K562 (cell line): ENCODE data around the gene LRRC43. TPM values are rescaled to one million over a fixed set of nuclear protein-coding genes. Genes with fewer than 3 reads are reported as not detected.

ENCODE experiments used
- CBX3 ChIP-seq, 2 experiments: IDR thresholded peaks; 1 replicate in 1 of 2; 2 replicates in 1 of 2; pipeline ENCODE4 v1.6.1; 2012; ENCODE audit warnings: inconsistent platforms in 2 of 2, low read length in 2 of 2, borderline replicate concordance in 1 of 2, control low read depth in 1 of 2
- NCOA1 ChIP-seq: fragments of 450-650 bp; IDR thresholded peaks from 2 replicates; pipeline ENCODE4 v1.6.1; 2016; ENCODE audit warnings: low read depth
- RB1 ChIP-seq: fragments of 450-650 bp; IDR thresholded peaks from 2 replicates; pipeline ENCODE4 v1.6.1; 2017; ENCODE audit warnings: low read depth, mild to moderate bottlenecking
- SMARCA5 ChIP-seq: fragments of 450-650 bp; IDR thresholded peaks from 2 replicates; pipeline ENCODE4 v1.6.1; 2016
- TOE1 ChIP-seq, 2 experiments: fragments of 450-650 bp in 1 of 2; sonication (generic) in 1 of 2; formaldehyde crosslinking in 1 of 2; IDR thresholded peaks; 2 replicates each; pipeline versions ENCODE4 v1.7.1 to v1.8.0; 2016 to 2022; ENCODE audit warnings: borderline replicate concordance in 2 of 2, mild to moderate bottlenecking in 2 of 2, antibody characterized with exemption in 1 of 2, inconsistent platforms in 1 of 2, low read depth in 1 of 2, missing genetic modification reagents in 1 of 2, moderate library complexity in 1 of 2
- ZFX ChIP-seq: sonication (generic); formaldehyde crosslinking; IDR thresholded peaks from 2 replicates; pipeline ENCODE4 v1.8.0; 2022; ENCODE audit warnings: mild to moderate bottlenecking, missing genetic modification reagents, moderate library complexity
- ZNF431 ChIP-seq: sonication (generic); formaldehyde crosslinking; IDR thresholded peaks from 2 replicates; pipeline ENCODE4 v1.8.0; 2022; ENCODE audit warnings: mild to moderate bottlenecking, missing genetic modification reagents
- polyA plus RNA-seq, 8 experiments: library from polyadenylated mRNA; depleted of rRNA in 4 of 8; stranded (reverse) in 5 of 8; unstranded in 3 of 8; fragments of >200 nt; fragmentation: Nextera tagmentation in 2 of 8; fragmentation: Illumina TruSeq in 1 of 8; extraction: Ambion mirVana in 2 of 8; extraction: Trizol in 1 of 8; gene quantifications; 2 replicates each; pipeline versions ENCODE4 v1.2.1 to v1.2.3, GENCODE V29; 2011 to 2014; ENCODE audit warnings: inconsistent platforms in 1 of 8, missing spikeins in 1 of 8
- total RNA-seq, 7 experiments: library from RNA; depleted of rRNA in 6 of 7; stranded (reverse); fragments of >200 nt in 6 of 7; fragmentation: Illumina TruSeq in 2 of 7; extraction: Trizol in 2 of 7; gene quantifications; 2 replicates each; pipeline versions ENCODE4 v1.2.1 to v1.2.3, GENCODE V29; 2011 to 2021; ENCODE audit warnings: low replicate concordance in 1 of 7
- TF ChIP-seq, protein P1 (sequence below): sonication (generic); formaldehyde crosslinking; IDR thresholded peaks from 2 replicates; pipeline ENCODE4 v1.8.0; 2022; ENCODE audit warnings: mild to moderate bottlenecking, missing genetic modification reagents
- TF ChIP-seq, protein P2 (sequence below): fragments of 250-450 bp; sonication (Bioruptor Pico); IDR thresholded peaks from 2 replicates; pipeline ENCODE4 v1.4.0; 2020; ENCODE audit warnings: mild to moderate bottlenecking
- TF ChIP-seq, protein P3 (sequence below): fragments of 250-450 bp; sonication (Bioruptor Pico); IDR thresholded peaks from 2 replicates; pipeline ENCODE4 v1.8.0; 2022; ENCODE audit warnings: inconsistent platforms, mild to moderate bottlenecking, moderate library complexity, borderline replicate concordance
- TF ChIP-seq, protein P4 (sequence below), 3 experiments: IDR thresholded peaks in 2 of 3; conservative IDR thresholded peaks in 1 of 3; 2 replicates each; pipeline ENCODE4 v1.5.1; 2011 to 2012; ENCODE audit warnings: low read length in 3 of 3, mild to moderate bottlenecking in 3 of 3, control low read depth in 2 of 3, improper control_type of control experiment in 1 of 3, inconsistent platforms in 1 of 3, low read depth in 1 of 3, mixed read lengths in 1 of 3, moderate library complexity in 1 of 3; ENCODE audit not compliant: insufficient read depth in 2 of 3

The LRRC43 gene
- total and polyA plus RNA-seq, 9 of the 15 experiments (the other 6 are each of a cell fraction or from before 2014, with no cell fraction given), result 0.19 TPM; not detected in 8

DNA sequence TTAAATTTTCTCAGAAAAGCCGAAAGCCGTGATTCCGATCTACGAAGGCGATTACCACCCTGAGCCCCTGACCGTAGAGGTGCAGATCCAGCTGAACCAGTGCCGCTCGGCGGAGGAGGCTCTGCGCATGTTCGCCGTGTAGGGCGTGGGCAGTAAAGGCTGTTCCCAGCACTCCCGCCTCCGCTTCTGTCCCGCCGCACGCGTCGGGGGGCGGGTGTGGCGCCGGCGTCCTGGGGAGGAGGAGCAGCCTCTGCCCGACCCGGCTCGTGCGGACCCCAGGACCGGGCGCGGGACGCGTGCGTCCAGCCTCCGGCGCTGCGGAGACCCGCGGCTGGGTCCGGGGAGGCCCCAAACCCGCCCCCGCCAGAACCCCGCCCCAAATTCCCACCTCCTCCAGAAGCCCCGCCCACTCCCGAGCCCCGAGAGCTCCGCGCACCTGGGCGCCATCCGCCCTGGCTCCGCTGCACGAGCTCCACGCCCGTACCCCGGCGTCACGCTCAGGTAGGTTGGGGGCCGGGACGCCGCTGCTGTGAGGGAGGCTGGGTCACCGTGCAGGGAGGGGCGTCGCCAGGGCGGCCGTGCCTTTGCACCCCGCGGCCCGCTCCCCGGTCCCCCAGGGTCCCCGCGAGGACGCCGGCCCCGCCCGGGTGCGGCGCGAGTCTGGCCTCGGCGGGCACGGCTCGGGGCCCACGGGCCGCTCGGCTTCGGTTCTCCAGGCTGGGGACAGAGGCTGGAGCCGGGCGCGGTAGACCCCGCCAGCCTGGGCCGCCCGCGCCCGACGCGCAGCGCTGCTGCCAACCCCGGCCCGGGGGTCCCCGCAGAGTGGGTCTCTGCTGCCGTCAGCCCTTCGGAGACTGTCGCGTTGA, 20.6 kb downstream of the LRRC43 start, which contains the start of gene B3GNT4 (continued):
- TF ChIP-seq, protein P1, sequence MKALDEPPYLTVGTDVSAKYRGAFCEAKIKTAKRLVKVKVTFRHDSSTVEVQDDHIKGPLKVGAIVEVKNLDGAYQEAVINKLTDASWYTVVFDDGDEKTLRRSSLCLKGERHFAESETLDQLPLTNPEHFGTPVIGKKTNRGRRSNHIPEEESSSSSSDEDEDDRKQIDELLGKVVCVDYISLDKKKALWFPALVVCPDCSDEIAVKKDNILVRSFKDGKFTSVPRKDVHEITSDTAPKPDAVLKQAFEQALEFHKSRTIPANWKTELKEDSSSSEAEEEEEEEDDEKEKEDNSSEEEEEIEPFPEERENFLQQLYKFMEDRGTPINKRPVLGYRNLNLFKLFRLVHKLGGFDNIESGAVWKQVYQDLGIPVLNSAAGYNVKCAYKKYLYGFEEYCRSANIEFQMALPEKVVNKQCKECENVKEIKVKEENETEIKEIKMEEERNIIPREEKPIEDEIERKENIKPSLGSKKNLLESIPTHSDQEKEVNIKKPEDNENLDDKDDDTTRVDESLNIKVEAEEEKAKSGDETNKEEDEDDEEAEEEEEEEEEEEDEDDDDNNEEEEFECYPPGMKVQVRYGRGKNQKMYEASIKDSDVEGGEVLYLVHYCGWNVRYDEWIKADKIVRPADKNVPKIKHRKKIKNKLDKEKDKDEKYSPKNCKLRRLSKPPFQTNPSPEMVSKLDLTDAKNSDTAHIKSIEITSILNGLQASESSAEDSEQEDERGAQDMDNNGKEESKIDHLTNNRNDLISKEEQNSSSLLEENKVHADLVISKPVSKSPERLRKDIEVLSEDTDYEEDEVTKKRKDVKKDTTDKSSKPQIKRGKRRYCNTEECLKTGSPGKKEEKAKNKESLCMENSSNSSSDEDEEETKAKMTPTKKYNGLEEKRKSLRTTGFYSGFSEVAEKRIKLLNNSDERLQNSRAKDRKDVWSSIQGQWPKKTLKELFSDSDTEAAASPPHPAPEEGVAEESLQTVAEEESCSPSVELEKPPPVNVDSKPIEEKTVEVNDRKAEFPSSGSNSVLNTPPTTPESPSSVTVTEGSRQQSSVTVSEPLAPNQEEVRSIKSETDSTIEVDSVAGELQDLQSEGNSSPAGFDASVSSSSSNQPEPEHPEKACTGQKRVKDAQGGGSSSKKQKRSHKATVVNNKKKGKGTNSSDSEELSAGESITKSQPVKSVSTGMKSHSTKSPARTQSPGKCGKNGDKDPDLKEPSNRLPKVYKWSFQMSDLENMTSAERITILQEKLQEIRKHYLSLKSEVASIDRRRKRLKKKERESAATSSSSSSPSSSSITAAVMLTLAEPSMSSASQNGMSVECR, result peak; percentile 67
- TF ChIP-seq, protein P2, sequence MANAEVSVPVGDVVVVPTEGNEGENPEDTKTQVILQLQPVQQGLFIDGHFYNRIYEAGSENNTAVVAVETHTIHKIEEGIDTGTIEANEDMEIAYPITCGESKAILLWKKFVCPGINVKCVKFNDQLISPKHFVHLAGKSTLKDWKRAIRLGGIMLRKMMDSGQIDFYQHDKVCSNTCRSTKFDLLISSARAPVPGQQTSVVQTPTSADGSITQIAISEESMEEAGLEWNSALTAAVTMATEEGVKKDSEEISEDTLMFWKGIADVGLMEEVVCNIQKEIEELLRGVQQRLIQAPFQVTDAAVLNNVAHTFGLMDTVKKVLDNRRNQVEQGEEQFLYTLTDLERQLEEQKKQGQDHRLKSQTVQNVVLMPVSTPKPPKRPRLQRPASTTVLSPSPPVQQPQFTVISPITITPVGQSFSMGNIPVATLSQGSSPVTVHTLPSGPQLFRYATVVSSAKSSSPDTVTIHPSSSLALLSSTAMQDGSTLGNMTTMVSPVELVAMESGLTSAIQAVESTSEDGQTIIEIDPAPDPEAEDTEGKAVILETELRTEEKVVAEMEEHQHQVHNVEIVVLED (CRISPR knock-in tag), result peak; percentile 56
- TF ChIP-seq, protein P3, sequence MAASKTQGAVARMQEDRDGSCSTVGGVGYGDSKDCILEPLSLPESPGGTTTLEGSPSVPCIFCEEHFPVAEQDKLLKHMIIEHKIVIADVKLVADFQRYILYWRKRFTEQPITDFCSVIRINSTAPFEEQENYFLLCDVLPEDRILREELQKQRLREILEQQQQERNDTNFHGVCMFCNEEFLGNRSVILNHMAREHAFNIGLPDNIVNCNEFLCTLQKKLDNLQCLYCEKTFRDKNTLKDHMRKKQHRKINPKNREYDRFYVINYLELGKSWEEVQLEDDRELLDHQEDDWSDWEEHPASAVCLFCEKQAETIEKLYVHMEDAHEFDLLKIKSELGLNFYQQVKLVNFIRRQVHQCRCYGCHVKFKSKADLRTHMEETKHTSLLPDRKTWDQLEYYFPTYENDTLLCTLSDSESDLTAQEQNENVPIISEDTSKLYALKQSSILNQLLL (CRISPR knock-in tag), result no peak
- TF ChIP-seq ZFX (CRISPR knock-in tag) (peak; percentile 59), RB1 (peak; percentile 72; the same call in 1 of the 2 replicates), NCOA1 (no peak), TOE1 (IDR thresholded peaks at IDR 0.05; ENCODE audit: borderline replicate concordance) (no peak), TOE1 (CRISPR knock-in tag; IDR thresholded peaks at IDR 0.05; ENCODE audit: borderline replicate concordance, low read depth) (no peak), SMARCA5 (no peak), ZNF431 (CRISPR knock-in tag) (peak; percentile 44; the same call in 1 of the 2 replicates), CBX3 (IDR thresholded peaks at IDR 0.05; ENCODE audit: borderline replicate concordance in 1 of 2, low read length in 2 of 2) (peak in 1 of 2 experiments; percentile 25; a peak in 1 of 3 replicates)
- TF ChIP-seq, protein P4, sequence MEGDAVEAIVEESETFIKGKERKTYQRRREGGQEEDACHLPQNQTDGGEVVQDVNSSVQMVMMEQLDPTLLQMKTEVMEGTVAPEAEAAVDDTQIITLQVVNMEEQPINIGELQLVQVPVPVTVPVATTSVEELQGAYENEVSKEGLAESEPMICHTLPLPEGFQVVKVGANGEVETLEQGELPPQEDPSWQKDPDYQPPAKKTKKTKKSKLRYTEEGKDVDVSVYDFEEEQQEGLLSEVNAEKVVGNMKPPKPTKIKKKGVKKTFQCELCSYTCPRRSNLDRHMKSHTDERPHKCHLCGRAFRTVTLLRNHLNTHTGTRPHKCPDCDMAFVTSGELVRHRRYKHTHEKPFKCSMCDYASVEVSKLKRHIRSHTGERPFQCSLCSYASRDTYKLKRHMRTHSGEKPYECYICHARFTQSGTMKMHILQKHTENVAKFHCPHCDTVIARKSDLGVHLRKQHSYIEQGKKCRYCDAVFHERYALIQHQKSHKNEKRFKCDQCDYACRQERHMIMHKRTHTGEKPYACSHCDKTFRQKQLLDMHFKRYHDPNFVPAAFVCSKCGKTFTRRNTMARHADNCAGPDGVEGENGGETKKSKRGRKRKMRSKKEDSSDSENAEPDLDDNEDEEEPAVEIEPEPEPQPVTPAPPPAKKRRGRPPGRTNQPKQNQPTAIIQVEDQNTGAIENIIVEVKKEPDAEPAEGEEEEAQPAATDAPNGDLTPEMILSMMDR (IDR thresholded peaks at IDR 0.05 in 2 of 3, conservative IDR thresholded peaks at IDR 0.05 in 1 of 3; ENCODE audit: insufficient read depth in 2 of 3, low read depth in 1 of 3, low read length in 3 of 3), result no peak
